Right lobe of liver (tissue), 6 donors: ENCODE data around the gene DSCAM. TPM values are rescaled to one million over a fixed set of nuclear protein-coding genes. Genes with fewer than 3 reads are reported as not detected.

Experiments used
- ATAC-seq, 4 donors: fragments of 200-7000 bp; cut with Tn5 transposase; one replicate each; pipeline ENCODE4 v1.9.1; 2020; ENCODE audit warnings: mild to moderate bottlenecking in 4 of 4, moderate library complexity in 4 of 4
- DNase-seq, 3 donors: peaks; one replicate each; pipeline ENCODE4 v3.0.0-alpha.2; 2020
- H3K27ac ChIP-seq, 3 donors: fragments of 200-600 bp; one replicate each; pipeline ENCODE4 v1.8.0; 2022
- H3K27me3 ChIP-seq, 2 donors: fragments of 200-600 bp; one replicate each; pipeline ENCODE4 v1.8.0; 2022
- H3K36me3 ChIP-seq, 4 donors: fragments of 200-600 bp; sonication (generic) in 1 of 4; one replicate each; pipeline versions ENCODE4 v1.5.1 to v1.8.0; 2017 to 2022; ENCODE audit warnings: control low read depth in 1 of 4
- H3K4me1 ChIP-seq, 4 donors: fragments of 200-600 bp; sonication (generic) in 1 of 4; one replicate each; pipeline versions ENCODE4 v1.5.1 to v1.8.0; 2017 to 2022; ENCODE audit warnings: control low read depth in 1 of 4
- H3K4me3 ChIP-seq, 3 donors: fragments of 200-600 bp; one replicate each; pipeline ENCODE4 v1.8.0; 2022
- H3K9me3 ChIP-seq, 4 donors: fragments of 200-600 bp; sonication (generic) in 1 of 4; one replicate each; pipeline versions ENCODE4 v1.5.1 to v1.8.0; 2017 to 2022; ENCODE audit warnings: control low read depth in 1 of 4
- CTCF ChIP-seq, 4 donors: fragments of 200-600 bp in 3 of 4; fragments of 450-650 bp in 1 of 4; IDR thresholded peaks; one replicate each; pipeline versions ENCODE4 v1.5.1 to v1.8.0; 2016 to 2022; ENCODE audit warnings: antibody characterized with exemption in 4 of 4, mild to moderate bottlenecking in 2 of 4
- POLR2A ChIP-seq: fragments of 450-650 bp; IDR thresholded peaks from one replicate; pipeline ENCODE4 v1.6.1; 2017; ENCODE audit warnings: antibody characterized with exemption, mild to moderate bottlenecking
- WGBS: methylation state at CpG from one replicate; pipeline ENCODE4 v1.1.6; 2018; ENCODE audit warnings: low coverage, low lambda C conversion rate; ENCODE audit not compliant: insufficient coverage; ENCODE audit errors: missing lambda C conversion rate; 5-methylcytosine and 5-hydroxymethylcytosine counted together
- intact Hi-C, 2 donors: fragments of 100-400 bp; cut with DNase I; formaldehyde crosslinking; loops; one replicate each; pipeline versions ENCODE4 v1.11.2 to v1.14.1; 2022
- total RNA-seq, 6 experiments: library from RNA; depleted of rRNA in 2 of 6; stranded (reverse); fragments of >200 nt in 2 of 6; fragmentation: NEBNext Ultra II Directional in 3 of 6; extraction: Animal tissue kit (Norgen Biotek cat#: 25700) in 3 of 6; gene quantifications; one replicate each; pipeline versions ENCODE4 v1.1.0 to v1.2.4, GENCODE V29; 2016 to 2023
- donor health status: DM: no; HTN: yes; CAD: no.
- donor health status: DM: no; HTN: no; CAD: no.
- donor health status: DM: no; HTN: no; CAD: no.
- donor health status: DM: no; HTN: yes; CAD: no.
- donor health status: DM: no; HTN: yes; CAD: no.

The DSCAM gene
- total RNA-seq, 6 experiments from 2014 or later: 0.04 to 0.16 (median 0.06) TPM; not detected in 2

GRCh38 chr21:40095477-40095876 is 751.5 kb downstream of the DSCAM start:
- H3K27me3 ChIP-seq: no peaks in the 10 kb centered on the region
- H3K36me3 ChIP-seq: no peaks in the 10 kb centered on the region
- DNase-seq: no peak
- H3K27ac ChIP-seq: no peak overlapping the region
- TF ChIP-seq CTCF (IDR thresholded peaks at IDR 0.05) (no peak), POLR2A (no peak)
- intact Hi-C loops: no loop called here
- H3K9me3 ChIP-seq: no peaks in the 10 kb centered on the region
- no peak for ATAC-seq
- 23% methylated on average over 3 of the region's 3 CpGs for WGBS
- no peak overlapping the region for H3K4me3 ChIP-seq
- H3K4me1 ChIP-seq: no peaks in the 10 kb centered on the region

- no peak for ATAC-seq
- Histone ChIP-seq H3K27ac (no peak overlapping the region), H3K36me3 (no peaks in the 10 kb centered on the region), H3K9me3 (no peaks in the 10 kb centered on the region), H3K4me1 (no peaks in the 10 kb centered on the region), H3K4me3 (no peak overlapping the region), H3K27me3 (no peaks in the 10 kb centered on the region)
- no peak for DNase-seq
- TF ChIP-seq CTCF (IDR thresholded peaks at IDR 0.05): no peak
- TF ChIP-seq POLR2A: no peak
- WGBS: 40% methylated on average over 3 of the region's 3 CpGs
- intact Hi-C loops: no loop called here
Measured at GRCh38 chr21:40080385-40080784, 766.6 kb downstream of the DSCAM start.

- Histone ChIP-seq H3K27ac (no peak overlapping the region), H3K9me3 (no peaks in the 10 kb centered on the region), H3K4me3 (no peak overlapping the region), H3K27me3 (no peaks in the 10 kb centered on the region), H3K36me3 (no peaks in the 10 kb centered on the region), H3K4me1 (no peaks in the 10 kb centered on the region)
- no peak for TF ChIP-seq POLR2A
- DNase-seq: no peak
- intact Hi-C loops: no loop called here
- no peak for ATAC-seq
- 76% methylated on average over 6 of the region's 8 CpGs for WGBS
Measured at GRCh38 chr21:40074710-40075109, 772.2 kb downstream of the DSCAM start.

GRCh38 chr21:40074198-40074597 is 772.8 kb downstream of the DSCAM start:
- no peak for DNase-seq
- Histone ChIP-seq H3K36me3 (no peaks in the 10 kb centered on the region), H3K9me3 (no peaks in the 10 kb centered on the region), H3K4me3 (no peak overlapping the region), H3K27me3 (no peaks in the 10 kb centered on the region), H3K27ac (no peak overlapping the region), H3K4me1 (no peaks in the 10 kb centered on the region)
- no peak for ATAC-seq
- no peak for TF ChIP-seq CTCF (IDR thresholded peaks at IDR 0.05)
- no peak for TF ChIP-seq POLR2A
- WGBS: 23% methylated on average over 4 of the region's 6 CpGs
- intact Hi-C loops: no loop called here

- Histone ChIP-seq H3K4me1 (no peaks in the 10 kb centered on the region), H3K27me3 (no peaks in the 10 kb centered on the region), H3K27ac (no peak overlapping the region), H3K36me3 (no peaks in the 10 kb centered on the region), H3K9me3 (no peaks in the 10 kb centered on the region), H3K4me3 (no peak overlapping the region)
- intact Hi-C loops: no loop called here
- DNase-seq (no peak), ATAC-seq (no peak)
- TF ChIP-seq POLR2A (no peak), CTCF (IDR thresholded peaks at IDR 0.05) (no peak)
- WGBS: 75% methylated on average over 4 of the region's 5 CpGs
Measured at GRCh38 chr21:40073642-40074041, 773.3 kb downstream of the DSCAM start.
